HepG2 (cell line): Measurements from ENCODE around the gene COPS9.

Experiments used
- EP300 ChIP-seq, 3 experiments: sonication (generic) in 1 of 3; formaldehyde crosslinking in 1 of 3; IDR thresholded peaks; 2 replicates each; pipeline versions ENCODE4 v1.5.1 to v1.6.1; 2011 to 2020; ENCODE audit warnings: low read depth in 2 of 3, low read length in 2 of 3, borderline replicate concordance in 1 of 3, improper control_type of control experiment in 1 of 3, mild to moderate bottlenecking in 1 of 3, missing genetic modification reagents in 1 of 3, moderate library complexity in 1 of 3
- FOXK2 ChIP-seq: fragments of 450-650 bp; IDR thresholded peaks from 2 replicates; pipeline ENCODE4 v1.6.1; 2016
- FUBP1 ChIP-seq: sonication (generic); formaldehyde crosslinking; IDR thresholded peaks from 2 replicates; pipeline ENCODE4 v1.5.1; 2020; ENCODE audit warnings: missing genetic modification reagents, mild to moderate bottlenecking, borderline replicate concordance
- HDAC2 ChIP-seq: sonication (generic); formaldehyde crosslinking; IDR thresholded peaks from 2 replicates; pipeline ENCODE4 v1.4.0; 2020; ENCODE audit warnings: missing genetic modification reagents
- TOE1 ChIP-seq: sonication (generic); formaldehyde crosslinking; IDR thresholded peaks from 2 replicates; pipeline ENCODE4 v1.4.0; 2020; ENCODE audit warnings: mild to moderate bottlenecking, missing genetic modification reagents
- ZC3H4 ChIP-seq: sonication (generic); formaldehyde crosslinking; IDR thresholded peaks from 2 replicates; pipeline ENCODE4 v1.4.0; 2020; ENCODE audit warnings: missing genetic modification reagents, borderline replicate concordance
- ZNF143 ChIP-seq: sonication (generic); formaldehyde crosslinking; IDR thresholded peaks from 2 replicates; pipeline ENCODE4 v1.4.0; 2020; ENCODE audit warnings: missing genetic modification reagents
- ZNF629 ChIP-seq: sonication (generic); formaldehyde crosslinking; conservative IDR thresholded peaks from 2 replicates; pipeline ENCODE4 v1.5.0; 2020; ENCODE audit warnings: missing genetic modification reagents
- ZNF878 ChIP-seq: sonication (generic); formaldehyde crosslinking; IDR thresholded peaks from 2 replicates; pipeline ENCODE4 v1.8.1; 2023; ENCODE audit warnings: mild to moderate bottlenecking, missing genetic modification reagents, moderate library complexity
- TF ChIP-seq, protein P1 (sequence below): sonication (generic); formaldehyde crosslinking; IDR thresholded peaks from 2 replicates; pipeline ENCODE4 v1.5.0; 2020; ENCODE audit warnings: mild to moderate bottlenecking, missing genetic modification reagents, moderate library complexity

GRCh38 chr2:240109386-240109785 is 26.7 kb downstream of the COPS9 start:
- TF ChIP-seq ZC3H4 (CRISPR knock-in tag) (no peak), ZNF143 (no peak), TOE1 (CRISPR knock-in tag) (no peak), FOXK2 (no peak), FUBP1 (CRISPR knock-in tag) (no peak), ZNF629 (CRISPR knock-in tag) (no peak), ZNF878 (CRISPR knock-in tag) (no peak), EP300 (IDR thresholded peaks at IDR 0.05; ENCODE audit: low read depth in 2 of 2, low read length in 2 of 2) (no peak), EP300 (CRISPR knock-in tag; IDR thresholded peaks at IDR 0.05; ENCODE audit: borderline replicate concordance) (no peak), HDAC2 (no peak)
- TF ChIP-seq, protein P1, sequence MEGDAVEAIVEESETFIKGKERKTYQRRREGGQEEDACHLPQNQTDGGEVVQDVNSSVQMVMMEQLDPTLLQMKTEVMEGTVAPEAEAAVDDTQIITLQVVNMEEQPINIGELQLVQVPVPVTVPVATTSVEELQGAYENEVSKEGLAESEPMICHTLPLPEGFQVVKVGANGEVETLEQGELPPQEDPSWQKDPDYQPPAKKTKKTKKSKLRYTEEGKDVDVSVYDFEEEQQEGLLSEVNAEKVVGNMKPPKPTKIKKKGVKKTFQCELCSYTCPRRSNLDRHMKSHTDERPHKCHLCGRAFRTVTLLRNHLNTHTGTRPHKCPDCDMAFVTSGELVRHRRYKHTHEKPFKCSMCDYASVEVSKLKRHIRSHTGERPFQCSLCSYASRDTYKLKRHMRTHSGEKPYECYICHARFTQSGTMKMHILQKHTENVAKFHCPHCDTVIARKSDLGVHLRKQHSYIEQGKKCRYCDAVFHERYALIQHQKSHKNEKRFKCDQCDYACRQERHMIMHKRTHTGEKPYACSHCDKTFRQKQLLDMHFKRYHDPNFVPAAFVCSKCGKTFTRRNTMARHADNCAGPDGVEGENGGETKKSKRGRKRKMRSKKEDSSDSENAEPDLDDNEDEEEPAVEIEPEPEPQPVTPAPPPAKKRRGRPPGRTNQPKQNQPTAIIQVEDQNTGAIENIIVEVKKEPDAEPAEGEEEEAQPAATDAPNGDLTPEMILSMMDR (CRISPR knock-in tag) = no peak
